HG02970 (cell line): ENCODE results near the gene LRBA.
"Not testable (repeated sequence)": the region's sequence is repeated elsewhere in the genome, so short reads cannot be mapped to it uniquely, and the experiment has no call there.

ENCODE experiments used
- ATAC-seq: cut with Tn5 transposase; IDR thresholded peaks from one replicate; pipeline ENCODE4 v1.9.1; 2021; ENCODE audit warnings: mild to moderate bottlenecking, moderate library complexity, moderate number of reproducible peaks; ENCODE audit not compliant: unreplicated experiment, low FRiP score

The LRBA gene, protein sequence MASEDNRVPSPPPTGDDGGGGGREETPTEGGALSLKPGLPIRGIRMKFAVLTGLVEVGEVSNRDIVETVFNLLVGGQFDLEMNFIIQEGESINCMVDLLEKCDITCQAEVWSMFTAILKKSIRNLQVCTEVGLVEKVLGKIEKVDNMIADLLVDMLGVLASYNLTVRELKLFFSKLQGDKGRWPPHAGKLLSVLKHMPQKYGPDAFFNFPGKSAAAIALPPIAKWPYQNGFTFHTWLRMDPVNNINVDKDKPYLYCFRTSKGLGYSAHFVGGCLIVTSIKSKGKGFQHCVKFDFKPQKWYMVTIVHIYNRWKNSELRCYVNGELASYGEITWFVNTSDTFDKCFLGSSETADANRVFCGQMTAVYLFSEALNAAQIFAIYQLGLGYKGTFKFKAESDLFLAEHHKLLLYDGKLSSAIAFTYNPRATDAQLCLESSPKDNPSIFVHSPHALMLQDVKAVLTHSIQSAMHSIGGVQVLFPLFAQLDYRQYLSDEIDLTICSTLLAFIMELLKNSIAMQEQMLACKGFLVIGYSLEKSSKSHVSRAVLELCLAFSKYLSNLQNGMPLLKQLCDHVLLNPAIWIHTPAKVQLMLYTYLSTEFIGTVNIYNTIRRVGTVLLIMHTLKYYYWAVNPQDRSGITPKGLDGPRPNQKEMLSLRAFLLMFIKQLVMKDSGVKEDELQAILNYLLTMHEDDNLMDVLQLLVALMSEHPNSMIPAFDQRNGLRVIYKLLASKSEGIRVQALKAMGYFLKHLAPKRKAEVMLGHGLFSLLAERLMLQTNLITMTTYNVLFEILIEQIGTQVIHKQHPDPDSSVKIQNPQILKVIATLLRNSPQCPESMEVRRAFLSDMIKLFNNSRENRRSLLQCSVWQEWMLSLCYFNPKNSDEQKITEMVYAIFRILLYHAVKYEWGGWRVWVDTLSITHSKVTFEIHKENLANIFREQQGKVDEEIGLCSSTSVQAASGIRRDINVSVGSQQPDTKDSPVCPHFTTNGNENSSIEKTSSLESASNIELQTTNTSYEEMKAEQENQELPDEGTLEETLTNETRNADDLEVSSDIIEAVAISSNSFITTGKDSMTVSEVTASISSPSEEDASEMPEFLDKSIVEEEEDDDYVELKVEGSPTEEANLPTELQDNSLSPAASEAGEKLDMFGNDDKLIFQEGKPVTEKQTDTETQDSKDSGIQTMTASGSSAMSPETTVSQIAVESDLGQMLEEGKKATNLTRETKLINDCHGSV (N-terminal part only)

GRCh38 chr4:151014521-151015458, at the start of gene LRBA:
TSS of gene LRBA (minus strand) at chr4:151015284. CDS start at chr4:151014642, 642 bp downstream.
- ATAC-seq = peak; percentile 45

DNA sequence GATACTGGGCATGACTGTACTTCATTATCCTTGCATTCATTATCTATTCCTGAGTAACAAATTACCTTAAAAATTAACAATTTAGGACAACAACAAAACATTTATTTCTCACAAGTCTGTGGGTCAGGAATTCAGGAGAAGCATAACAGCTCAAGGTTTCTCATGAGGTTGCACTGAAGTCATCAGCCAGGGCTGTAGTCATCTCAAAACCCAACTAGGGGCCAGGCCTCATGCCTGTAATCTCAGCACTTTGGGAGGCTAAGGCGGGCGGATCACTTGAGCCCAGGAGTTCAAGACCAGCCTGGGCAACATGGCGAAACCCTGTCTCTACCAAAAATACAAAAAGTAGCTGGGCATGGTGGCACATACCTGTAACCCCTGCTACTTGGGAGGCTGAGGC, 48.1 kb upstream of the LRBA start:
- ATAC-seq = not testable (repeated sequence)

GRCh38 chr4:151055539-151055938, 40.5 kb upstream of the LRBA start:
- ATAC-seq = no peak

DNA sequence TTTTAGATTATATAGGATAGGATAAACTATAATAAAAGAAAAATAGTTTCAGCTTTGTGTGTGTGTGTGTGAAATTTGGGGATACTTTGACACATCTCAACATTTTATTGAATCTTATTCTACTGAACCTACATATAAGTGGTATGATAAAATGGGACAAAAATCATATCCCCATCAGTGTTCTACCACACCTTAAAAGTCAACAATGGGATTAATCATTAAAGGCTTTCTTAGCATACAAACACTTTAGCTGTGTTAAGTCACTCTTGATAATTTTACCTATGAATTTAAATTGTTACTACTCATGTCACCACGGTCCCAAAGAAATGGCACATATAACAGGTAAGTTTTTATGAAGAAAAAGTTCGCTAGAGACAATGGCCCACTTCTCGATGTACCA, 37.7 kb upstream of the LRBA start:
- no peak for ATAC-seq

- ATAC-seq = no peak
Observed at GRCh38 chr4:151049430-151049884, 34.4 kb upstream of the LRBA start.

DNA sequence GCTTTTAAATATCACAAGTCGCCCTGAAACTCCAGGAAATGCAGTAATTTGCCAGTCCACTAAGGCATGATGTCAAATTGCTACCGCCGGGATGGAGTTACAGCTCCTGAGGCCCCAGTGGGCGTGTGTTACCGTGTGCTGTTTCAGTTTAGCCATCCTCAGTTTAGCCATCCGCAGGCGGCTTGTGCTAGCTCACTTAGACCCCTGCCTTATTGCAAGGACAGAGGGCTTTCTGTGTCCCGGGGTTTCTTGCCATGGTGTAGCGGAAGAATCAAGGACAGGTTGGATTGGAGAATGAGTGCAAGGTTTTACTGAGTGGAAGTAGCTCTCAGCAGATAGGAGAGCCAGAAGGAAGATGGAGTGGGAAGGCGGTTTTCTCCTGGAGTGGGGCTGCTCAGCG, 33.8 kb upstream of the LRBA start:
- ATAC-seq = no peak

DNA sequence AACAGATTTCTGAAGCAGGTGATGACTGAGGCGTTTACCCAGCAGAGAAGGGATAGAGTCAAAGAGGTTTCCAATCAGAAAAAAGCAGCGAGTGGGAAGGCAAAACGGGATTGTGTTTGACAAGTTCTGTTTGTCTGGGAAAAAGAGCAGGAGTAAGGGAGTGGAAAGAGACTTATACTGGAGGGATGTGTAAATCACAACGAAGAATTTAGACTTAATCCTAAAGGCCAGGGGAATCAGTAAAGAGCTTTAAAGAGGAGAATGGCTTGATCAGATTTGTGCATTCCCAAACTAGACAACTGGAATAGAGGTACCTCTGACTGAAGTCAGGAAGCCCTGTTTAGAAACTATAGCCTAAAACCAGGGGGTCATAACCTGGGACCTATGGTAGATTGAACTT, 31.5 kb upstream of the LRBA start:
- ATAC-seq = no peak

GRCh38 chr4:151045907-151046306, 30.8 kb upstream of the LRBA start:
- no peak for ATAC-seq

GRCh38 chr4:151043803-151044515, 28.9 kb upstream of the LRBA start:
- ATAC-seq = no peak

DNA sequence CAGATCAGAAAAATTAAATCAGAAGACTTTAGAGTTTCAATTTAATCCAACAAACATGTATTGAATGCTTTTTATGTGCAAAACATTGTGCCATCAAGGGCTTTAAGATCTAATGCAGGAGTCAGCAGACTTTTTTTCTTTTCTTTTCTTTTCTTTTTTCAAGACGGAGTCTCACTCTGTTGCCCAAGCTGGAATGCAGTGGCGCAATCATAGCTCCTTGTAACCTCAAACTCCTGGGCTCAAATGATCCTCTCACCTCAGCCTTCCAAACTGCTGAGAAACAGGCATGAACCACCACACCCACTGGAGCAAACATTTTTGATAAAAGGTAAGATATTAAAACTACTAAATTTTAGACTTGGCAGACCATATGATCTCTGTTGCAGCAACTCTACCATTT, 24.6 kb upstream of the LRBA start:
- ATAC-seq = no peak

DNA sequence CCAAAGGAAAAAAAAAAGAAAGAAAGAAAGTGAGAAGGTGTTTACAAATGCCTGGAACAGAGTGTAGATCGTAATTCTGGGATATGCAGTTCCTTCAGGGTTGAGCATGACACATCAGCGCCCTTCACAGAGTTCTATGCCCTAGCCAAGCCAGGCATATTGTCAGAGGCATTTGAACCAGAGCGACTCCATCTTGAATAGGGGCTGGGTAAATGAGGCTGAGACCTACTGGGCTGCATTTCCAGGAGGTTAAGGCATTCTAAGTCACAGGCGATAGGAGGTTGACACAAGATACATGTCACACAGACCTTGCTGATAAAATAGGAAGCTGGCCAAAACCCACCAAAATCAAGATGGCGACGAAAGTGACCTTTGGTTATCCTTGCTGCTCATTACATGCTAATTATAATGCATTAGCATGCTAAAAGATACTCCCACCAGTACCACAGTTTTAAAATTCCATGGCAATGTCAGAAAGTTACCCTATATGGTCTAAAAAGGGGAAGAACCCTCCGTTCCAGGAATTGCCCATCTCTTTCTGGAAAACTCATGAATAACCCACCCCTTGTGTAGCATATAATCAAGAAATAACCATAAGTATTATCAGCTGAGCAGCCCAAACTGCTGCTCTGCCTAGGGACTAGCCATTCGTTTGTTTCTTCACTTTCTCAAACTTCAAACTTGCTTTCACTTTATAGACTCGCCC, 23.5 kb upstream of the LRBA start:
- no peak for ATAC-seq

DNA sequence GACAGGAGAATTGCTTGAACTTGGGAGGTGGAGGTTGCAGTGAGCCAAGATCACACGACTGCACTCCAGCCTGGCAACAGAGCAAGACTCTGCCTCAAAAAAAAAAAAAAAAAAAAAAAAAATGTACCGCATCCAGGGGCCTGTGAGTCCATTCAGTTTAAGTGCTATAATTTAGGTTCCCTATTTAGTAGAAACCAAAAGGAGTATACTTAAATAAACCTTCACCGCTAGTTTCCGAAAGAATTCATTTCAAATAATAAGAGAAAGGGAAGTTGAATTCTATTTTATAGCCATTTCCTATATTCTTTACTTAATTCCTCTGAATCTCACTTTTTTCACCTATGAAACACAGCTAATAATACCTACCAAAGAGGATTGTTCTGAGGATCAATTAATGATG, 20.8 kb upstream of the LRBA start:
- no peak for ATAC-seq

- ATAC-seq = no peak
Observed at GRCh38 chr4:151035328-151035727, 20.2 kb upstream of the LRBA start.

- no peak for ATAC-seq
Observed at GRCh38 chr4:151034829-151035228, 19.7 kb upstream of the LRBA start.

- ATAC-seq = no peak
Observed at GRCh38 chr4:151031831-151032605, 16.9 kb upstream of the LRBA start.

GRCh38 chr4:151029537-151029936, 14.5 kb upstream of the LRBA start:
- ATAC-seq = no peak

GRCh38 chr4:151029006-151029405, 13.9 kb upstream of the LRBA start:
- ATAC-seq = not testable (repeated sequence)

- ATAC-seq = no peak
Observed at GRCh38 chr4:151025759-151026158, 10.7 kb upstream of the LRBA start.
